Keratinocyte (primary cell): ENCODE data around the gene SMAD5.

Source experiments
- CTCF ChIP-seq, 3 experiments: IDR thresholded peaks in 1 of 3; conservative IDR thresholded peaks in 1 of 3; optimal IDR thresholded peaks in 1 of 3; 2 replicates in 2 of 3; 3 replicates in 1 of 3; pipeline versions ENCODE3 to v1.5.1; 2011; ENCODE audit warnings: low read length in 3 of 3, mild to moderate bottlenecking in 3 of 3, moderate library complexity in 2 of 3, control low read depth in 1 of 3, inconsistent platforms in 1 of 3; ENCODE audit not compliant: insufficient read depth in 2 of 3; ENCODE audit errors: extremely low read depth in 1 of 3
- EZH2 ChIP-seq: IDR thresholded peaks from one replicate; pipeline ENCODE4 v1.6.1; 2012; ENCODE audit warnings: inconsistent platforms, mild to moderate bottlenecking, low read length, moderate library complexity

- no peak for TF ChIP-seq CTCF (optimal IDR thresholded peaks at IDR 0.05 in 1 of 3, IDR thresholded peaks at IDR 0.05 in 1 of 3, conservative IDR thresholded peaks at IDR 0.05 in 1 of 3; ENCODE audit: extremely low read depth in 1 of 3, insufficient read depth in 2 of 3, low read length in 3 of 3)
- no peak for TF ChIP-seq EZH2
Measured at GRCh38 chr5:136104306-136104965, 28.2 kb upstream of the SMAD5 start.
